Measurements from ENCODE around the gene PRKN. TPM values are rescaled to one million over a fixed set of nuclear protein-coding genes. Genes with fewer than 3 reads are reported as not detected.

The PRKN gene
- total RNA-seq, 1 experiment from 2014 or later, result not detected

GRCh38 chr6:162055365-162055764, 672.2 kb downstream of the PRKN start:
- BruUV-seq (replicated peaks), result no TSS peak
- TF ChIP-seq CTCF (conservative IDR thresholded peaks at IDR 0.05) (no peak), EZH2 (IDR thresholded peaks at IDR 0.05; ENCODE audit: low read depth) (no peak)
- no peak overlapping the region for H3K4me2 ChIP-seq
- H3F3A ChIP-seq (ENCODE audit: insufficient read depth, low read depth), result no peaks in the 10 kb centered on the region
- H3K9me2 ChIP-seq (ENCODE audit: insufficient read depth), result no peaks in the 10 kb centered on the region
- H3K27me3 ChIP-seq (ENCODE audit: insufficient read depth, low read depth), result peaks cover 27% of the 10 kb centered on the region
- H3K4me1 ChIP-seq (replicated peaks; ENCODE audit: insufficient read depth), result no peaks in the 10 kb centered on the region
- CTCF ChIA-PET, result no interaction called here
- no peaks in the 10 kb centered on the region for H3K79me2 ChIP-seq (ENCODE audit: low read depth)
- H4K20me1 ChIP-seq (ENCODE audit: insufficient read depth), result no peaks in the 10 kb centered on the region
- no peak for DNase-seq
- no peak overlapping the region for H2AFZ ChIP-seq
- no peak overlapping the region for H3K27ac ChIP-seq
- H3K36me3 ChIP-seq (ENCODE audit: low read depth), result no peaks in the 10 kb centered on the region
- intact Hi-C loops (cut with micrococcal nuclease; ENCODE audit: unreplicated experiment), result no loop called here
- POLR2A ChIA-PET (ENCODE audit: unreplicated experiment), result no interaction called here
- no peak overlapping the region for H3K4me3 ChIP-seq
- no peaks in the 10 kb centered on the region for H3K9me3 ChIP-seq (ENCODE audit: insufficient read depth, low read depth)

DNA sequence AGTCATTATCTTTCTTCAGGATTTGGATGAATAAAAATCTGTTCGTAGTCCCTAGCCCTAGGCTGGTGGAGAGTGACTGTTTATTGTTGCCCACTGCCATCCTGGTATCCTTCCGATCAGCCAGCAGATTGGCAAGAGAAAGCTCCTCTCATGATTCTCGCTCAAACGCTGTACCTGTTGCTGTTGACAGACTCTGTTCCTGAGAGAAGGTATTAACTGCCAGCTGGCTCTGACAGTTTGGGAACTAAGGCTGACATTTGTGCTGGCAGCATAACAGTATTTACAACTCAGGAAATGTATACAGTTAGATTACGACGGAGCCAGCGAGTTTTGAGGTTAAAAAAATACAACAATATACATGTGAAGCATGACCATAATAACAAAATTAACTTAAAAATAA, 674.5 kb downstream of the PRKN start:
- Histone ChIP-seq H3K79me2 (ENCODE audit: low read depth) (no peaks in the 10 kb centered on the region), H3K9me3 (ENCODE audit: insufficient read depth, low read depth) (no peaks in the 10 kb centered on the region), H3K9me2 (ENCODE audit: insufficient read depth) (no peaks in the 10 kb centered on the region), H4K20me1 (ENCODE audit: insufficient read depth) (no peaks in the 10 kb centered on the region), H3K4me2 (no peak overlapping the region), H3K4me1 (replicated peaks; ENCODE audit: insufficient read depth) (no peaks in the 10 kb centered on the region), H3K4me3 (no peak overlapping the region), H3F3A (ENCODE audit: insufficient read depth, low read depth) (no peaks in the 10 kb centered on the region), H3K27ac (no peak overlapping the region), H3K27me3 (ENCODE audit: insufficient read depth, low read depth) (peaks cover 23% of the 10 kb centered on the region), H2AFZ (no peak overlapping the region), H3K36me3 (ENCODE audit: low read depth) (no peaks in the 10 kb centered on the region)
- POLR2A ChIA-PET (ENCODE audit: unreplicated experiment), result no interaction called here
- CTCF ChIA-PET, result no interaction called here
- no peak for TF ChIP-seq EZH2 (IDR thresholded peaks at IDR 0.05; ENCODE audit: low read depth)
- intact Hi-C loops (cut with micrococcal nuclease; ENCODE audit: unreplicated experiment), result no loop called here
- BruUV-seq (replicated peaks), result no TSS peak
- no peak for DNase-seq

DNA sequence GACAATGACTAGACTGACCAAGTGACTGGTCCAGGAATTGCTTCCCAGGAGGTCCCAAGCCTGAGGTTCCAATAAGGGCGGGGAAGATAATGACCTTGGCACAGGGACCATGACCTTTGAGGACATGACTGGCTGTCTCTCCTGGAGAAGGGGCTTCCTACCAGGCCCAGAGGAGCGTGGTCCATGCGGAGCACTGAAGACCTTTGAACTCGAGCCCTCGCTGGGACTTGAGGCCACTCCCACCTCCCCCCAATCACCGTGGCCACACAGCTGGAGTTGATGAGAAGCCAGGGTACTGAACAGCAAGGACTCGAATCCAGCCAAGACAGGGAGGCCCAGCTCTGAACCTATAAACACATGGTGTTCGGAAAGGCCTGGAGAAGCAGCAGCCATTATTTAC, 677.0 kb downstream of the PRKN start:
- no TSS peak for BruUV-seq (replicated peaks)
- TF ChIP-seq CTCF (conservative IDR thresholded peaks at IDR 0.05) (no peak), EZH2 (IDR thresholded peaks at IDR 0.05; ENCODE audit: low read depth) (no peak)
- H2AFZ ChIP-seq, result no peak overlapping the region

GRCh38 chr6:162046324-162046723, 681.2 kb downstream of the PRKN start:
- H4K20me1 ChIP-seq (ENCODE audit: insufficient read depth), result no peaks in the 10 kb centered on the region
- H3K4me2 ChIP-seq, result no peak overlapping the region
- no TSS peak for BruUV-seq (replicated peaks)
- no peaks in the 10 kb centered on the region for H3F3A ChIP-seq (ENCODE audit: insufficient read depth, low read depth)
- no peaks in the 10 kb centered on the region for H3K79me2 ChIP-seq (ENCODE audit: low read depth)
- no peak overlapping the region for H3K27ac ChIP-seq
- TF ChIP-seq EZH2 (IDR thresholded peaks at IDR 0.05; ENCODE audit: low read depth), result no peak
- no peak for TF ChIP-seq CTCF (conservative IDR thresholded peaks at IDR 0.05)
- no peaks in the 10 kb centered on the region for H3K36me3 ChIP-seq (ENCODE audit: low read depth)
- no peak overlapping the region for H2AFZ ChIP-seq
- POLR2A ChIA-PET (ENCODE audit: unreplicated experiment), result no interaction called here
- no peaks in the 10 kb centered on the region for H3K4me1 ChIP-seq (replicated peaks; ENCODE audit: insufficient read depth)
- H3K27me3 ChIP-seq (ENCODE audit: insufficient read depth, low read depth), result 0 out of 2 replicates have a peak, but pooled peaks cover 4% of the 10 kb centered on the region
- H3K9me3 ChIP-seq (ENCODE audit: insufficient read depth, low read depth), result no peaks in the 10 kb centered on the region
- no peak overlapping the region for H3K4me3 ChIP-seq
- DNase-seq, result no peak
- intact Hi-C loops (cut with micrococcal nuclease; ENCODE audit: unreplicated experiment), result no loop called here
- CTCF ChIA-PET, result no interaction called here
- H3K9me2 ChIP-seq (ENCODE audit: insufficient read depth), result no peaks in the 10 kb centered on the region

More for the DNA sequence above, 677.0 kb downstream of the PRKN start:
- intact Hi-C loops (cut with micrococcal nuclease; ENCODE audit: unreplicated experiment), result no loop called here
- H3K36me3 ChIP-seq (ENCODE audit: low read depth), result no peaks in the 10 kb centered on the region
- H3K79me2 ChIP-seq (ENCODE audit: low read depth), result no peaks in the 10 kb centered on the region
- no peak overlapping the region for H3K4me2 ChIP-seq
- peaks cover 19% of the 10 kb centered on the region; the same call in 1 of the 2 replicates for H3K27me3 ChIP-seq (ENCODE audit: insufficient read depth, low read depth)
- no peaks in the 10 kb centered on the region for H3K9me3 ChIP-seq (ENCODE audit: insufficient read depth, low read depth)
- H3K4me3 ChIP-seq, result no peak overlapping the region
- POLR2A ChIA-PET (ENCODE audit: unreplicated experiment), result no interaction called here
- DNase-seq, result no peak
- no peaks in the 10 kb centered on the region for H3F3A ChIP-seq (ENCODE audit: insufficient read depth, low read depth)
- no peaks in the 10 kb centered on the region for H3K9me2 ChIP-seq (ENCODE audit: insufficient read depth)
- no peaks in the 10 kb centered on the region for H4K20me1 ChIP-seq (ENCODE audit: insufficient read depth)
- H3K4me1 ChIP-seq (replicated peaks; ENCODE audit: insufficient read depth), result no peaks in the 10 kb centered on the region
- H3K27ac ChIP-seq, result no peak overlapping the region
- CTCF ChIA-PET, result no interaction called here
